ENCODE measurements around the gene ZBTB4. TPM values are rescaled to one million over a fixed set of nuclear protein-coding genes. Genes with fewer than 3 reads are reported as not detected.

The ZBTB4 gene, protein sequence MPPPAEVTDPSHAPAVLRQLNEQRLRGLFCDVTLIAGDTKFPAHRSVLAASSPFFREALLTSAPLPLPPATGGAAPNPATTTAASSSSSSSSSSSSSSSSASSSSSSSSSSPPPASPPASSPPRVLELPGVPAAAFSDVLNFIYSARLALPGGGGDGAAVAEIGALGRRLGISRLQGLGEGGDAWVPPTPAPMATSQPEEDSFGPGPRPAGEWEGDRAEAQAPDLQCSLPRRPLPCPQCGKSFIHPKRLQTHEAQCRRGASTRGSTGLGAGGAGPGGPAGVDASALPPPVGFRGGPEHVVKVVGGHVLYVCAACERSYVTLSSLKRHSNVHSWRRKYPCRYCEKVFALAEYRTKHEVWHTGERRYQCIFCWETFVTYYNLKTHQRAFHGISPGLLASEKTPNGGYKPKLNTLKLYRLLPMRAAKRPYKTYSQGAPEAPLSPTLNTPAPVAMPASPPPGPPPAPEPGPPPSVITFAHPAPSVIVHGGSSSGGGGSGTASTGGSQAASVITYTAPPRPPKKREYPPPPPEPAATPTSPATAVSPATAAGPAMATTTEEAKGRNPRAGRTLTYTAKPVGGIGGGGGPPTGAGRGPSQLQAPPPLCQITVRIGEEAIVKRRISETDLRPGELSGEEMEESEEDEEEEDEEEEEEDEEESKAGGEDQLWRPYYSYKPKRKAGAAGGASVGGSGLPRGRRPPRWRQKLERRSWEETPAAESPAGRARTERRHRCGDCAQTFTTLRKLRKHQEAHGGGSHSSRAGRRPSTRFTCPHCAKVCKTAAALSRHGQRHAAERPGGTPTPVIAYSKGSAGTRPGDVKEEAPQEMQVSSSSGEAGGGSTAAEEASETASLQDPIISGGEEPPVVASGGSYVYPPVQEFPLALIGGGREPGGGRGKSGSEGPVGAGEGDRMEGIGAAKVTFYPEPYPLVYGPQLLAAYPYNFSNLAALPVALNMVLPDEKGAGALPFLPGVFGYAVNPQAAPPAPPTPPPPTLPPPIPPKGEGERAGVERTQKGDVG
- 65.5 TPM for total RNA-seq

DNA sequence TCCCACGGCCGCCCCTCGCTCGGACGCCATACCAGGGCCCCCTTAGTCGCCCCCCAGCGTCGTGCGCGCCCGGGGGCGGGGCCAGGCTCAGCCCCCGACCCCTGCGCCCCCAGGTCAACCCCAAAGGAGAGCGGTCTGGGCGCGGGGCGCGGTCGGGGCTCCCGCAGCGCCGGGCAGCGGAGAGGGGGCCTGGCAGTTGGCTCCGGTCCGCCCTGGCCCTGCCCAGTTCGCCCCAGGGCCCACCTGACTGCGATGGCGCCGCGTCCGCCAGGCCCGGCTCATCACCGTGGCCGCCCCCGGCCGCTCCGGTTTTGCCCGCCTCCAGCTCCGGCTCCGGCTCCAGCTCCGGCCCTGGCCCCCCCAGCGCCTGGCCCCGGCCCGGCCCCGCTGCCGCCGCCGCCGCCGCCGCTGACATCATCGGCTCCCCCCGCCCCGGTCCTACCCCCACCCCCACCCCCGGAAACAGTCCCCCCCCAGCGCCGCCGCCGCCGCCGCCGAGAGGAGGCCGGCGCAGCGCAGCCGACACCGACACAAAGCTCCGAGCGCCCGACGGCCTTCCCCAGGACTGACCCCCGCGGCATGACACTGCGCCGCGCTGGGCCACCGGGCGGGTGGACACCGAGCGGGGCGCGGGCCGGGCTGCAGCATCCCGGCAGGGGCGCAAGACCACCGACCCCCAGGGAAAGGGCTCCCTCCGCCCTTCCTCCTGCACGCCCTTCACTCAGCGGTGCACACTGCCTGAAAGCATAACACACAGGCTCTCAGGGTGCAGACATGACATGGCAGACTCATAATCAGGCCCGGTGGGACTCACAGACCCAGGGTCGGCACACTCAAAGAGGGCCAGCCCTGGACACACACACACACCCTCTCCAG is at the start of gene ZBTB4:
TSS of gene ZBTB4 (minus strand) at position 419 of the 876 bp plus-strand sequence. CDS start 12,830 bp downstream, outside the sequence.
- DNase-seq (ENCODE audit: low spot score) = no peak

GRCh38 chr17:7528842-7529241 is 49.4 kb upstream of the ZBTB4 start:
- DNase-seq (ENCODE audit: low spot score) = no peak

DNA sequence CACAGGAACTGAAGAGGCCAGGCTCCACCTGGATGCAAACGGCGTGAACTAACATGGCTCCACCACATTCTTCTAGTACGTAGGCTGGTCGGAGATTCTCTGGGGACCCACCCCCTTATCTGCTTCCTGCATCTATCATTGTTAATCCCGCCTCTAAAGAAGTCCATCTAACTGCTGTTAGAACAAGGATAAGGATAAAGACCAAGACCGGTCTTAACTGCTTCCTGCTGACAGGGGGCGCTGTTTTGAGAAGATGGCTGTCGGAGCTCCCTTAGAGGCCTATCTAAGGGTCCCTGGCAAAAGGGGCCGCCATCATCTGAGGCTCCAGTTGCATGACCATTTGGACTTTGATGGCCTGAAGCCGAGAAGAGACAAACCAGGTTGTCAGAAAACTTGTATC is 43.6 kb upstream of the ZBTB4 start:
- no peak for DNase-seq (ENCODE audit: low spot score)

GRCh38 chr17:7515911-7516610 is 36.6 kb upstream of the ZBTB4 start:
- no peak for DNase-seq (ENCODE audit: low spot score)

GRCh38 chr17:7513850-7514419 is 34.5 kb upstream of the ZBTB4 start:
- DNase-seq (ENCODE audit: low spot score) = no peak

DNA sequence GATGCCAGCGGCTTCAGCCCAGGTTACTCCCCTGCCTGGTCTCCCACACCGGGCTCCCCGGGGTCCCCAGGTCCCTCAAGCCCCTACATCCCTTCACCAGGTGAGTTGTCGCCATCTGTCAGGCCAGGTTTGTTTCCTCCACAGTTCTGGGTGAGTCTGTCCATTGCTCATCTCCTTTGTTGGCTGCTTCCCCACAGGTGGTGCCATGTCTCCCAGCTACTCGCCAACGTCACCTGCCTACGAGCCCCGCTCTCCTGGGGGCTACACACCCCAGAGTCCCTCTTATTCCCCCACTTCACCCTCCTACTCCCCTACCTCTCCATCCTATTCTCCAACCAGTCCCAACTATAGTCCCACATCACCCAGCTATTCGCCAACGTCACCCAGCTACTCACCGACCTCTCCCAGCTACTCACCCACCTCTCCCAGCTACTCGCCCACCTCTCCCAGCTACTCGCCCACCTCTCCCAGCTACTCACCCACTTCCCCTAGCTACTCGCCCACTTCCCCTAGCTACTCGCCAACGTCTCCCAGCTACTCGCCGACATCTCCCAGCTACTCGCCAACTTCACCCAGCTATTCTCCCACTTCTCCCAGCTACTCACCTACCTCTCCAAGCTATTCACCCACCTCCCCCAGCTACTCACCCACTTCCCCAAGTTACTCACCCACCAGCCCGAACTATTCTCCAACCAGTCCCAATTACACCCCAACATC is 33.6 kb upstream of the ZBTB4 start:
- DNase-seq (ENCODE audit: low spot score) = no peak

- DNase-seq (ENCODE audit: low spot score) = no peak
Observed at GRCh38 chr17:7512105-7512504, 32.7 kb upstream of the ZBTB4 start.

DNA sequence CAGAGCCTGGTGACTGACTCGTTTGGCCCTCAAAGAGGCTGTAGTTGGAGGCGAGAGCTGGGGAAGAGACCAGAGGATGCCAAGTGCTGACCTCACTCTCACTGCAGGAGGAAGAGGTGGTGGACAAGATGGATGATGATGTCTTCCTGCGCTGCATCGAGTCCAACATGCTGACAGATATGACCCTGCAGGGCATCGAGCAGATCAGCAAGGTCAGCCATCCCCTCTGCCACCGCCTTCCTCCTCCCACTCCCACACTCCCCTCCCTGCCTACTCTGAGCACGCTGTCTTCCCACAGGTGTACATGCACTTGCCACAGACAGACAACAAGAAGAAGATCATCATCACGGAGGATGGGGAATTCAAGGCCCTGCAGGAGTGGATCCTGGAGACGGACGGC is 31.7 kb upstream of the ZBTB4 start:
- no peak for DNase-seq (ENCODE audit: low spot score)

- no peak for DNase-seq (ENCODE audit: low spot score)
Observed at GRCh38 chr17:7509937-7510336, 30.5 kb upstream of the ZBTB4 start.

- no peak for DNase-seq (ENCODE audit: low spot score)
Observed at GRCh38 chr17:7508846-7509245, 29.4 kb upstream of the ZBTB4 start.

- DNase-seq (ENCODE audit: low spot score) = no peak
Observed at GRCh38 chr17:7508145-7508544, 28.7 kb upstream of the ZBTB4 start.

GRCh38 chr17:7503521-7503920 is 24.1 kb upstream of the ZBTB4 start:
- no peak for DNase-seq (ENCODE audit: low spot score)

DNA sequence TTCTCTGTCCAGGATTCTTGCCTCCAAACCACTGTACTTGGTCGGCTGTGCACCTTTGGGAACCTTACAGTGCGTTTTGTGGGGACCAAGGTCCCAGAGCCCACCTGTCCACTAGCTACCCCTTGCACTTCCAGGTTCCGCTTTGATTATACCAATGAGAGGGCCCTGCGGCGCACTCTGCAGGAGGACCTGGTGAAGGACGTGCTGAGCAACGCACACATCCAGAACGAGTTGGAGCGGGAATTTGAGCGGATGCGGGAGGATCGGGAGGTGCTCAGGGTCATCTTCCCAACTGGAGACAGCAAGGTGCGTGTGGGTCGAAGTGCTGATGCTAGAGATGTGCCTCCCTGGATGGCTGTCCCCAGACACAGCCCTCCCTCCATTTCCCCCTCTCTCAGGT is 23.6 kb upstream of the ZBTB4 start:
- DNase-seq (ENCODE audit: low spot score) = no peak

GRCh38 chr17:7502171-7502847 is 22.9 kb upstream of the ZBTB4 start:
- DNase-seq (ENCODE audit: low spot score) = no peak

DNA sequence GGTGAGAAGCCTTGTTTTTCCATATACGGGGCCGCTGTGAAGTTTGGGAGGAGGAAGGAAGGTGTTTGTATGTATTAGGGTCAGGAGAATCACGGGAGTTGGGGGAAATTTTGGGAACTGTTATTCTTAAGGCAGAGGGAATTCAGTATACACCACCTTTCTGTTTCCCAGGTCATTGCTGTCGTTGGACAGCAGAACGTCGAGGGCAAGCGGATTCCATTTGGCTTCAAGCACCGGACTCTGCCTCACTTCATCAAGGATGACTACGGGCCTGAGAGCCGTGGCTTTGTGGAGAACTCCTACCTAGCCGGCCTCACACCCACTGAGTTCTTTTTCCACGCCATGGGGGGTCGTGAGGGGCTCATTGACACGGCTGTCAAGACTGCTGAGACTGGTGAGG is 22.3 kb upstream of the ZBTB4 start:
- no peak for DNase-seq (ENCODE audit: low spot score)

GRCh38 chr17:7499161-7499560 is 19.7 kb upstream of the ZBTB4 start:
- no peak for DNase-seq (ENCODE audit: low spot score)

- no peak for DNase-seq (ENCODE audit: low spot score)
Observed at GRCh38 chr17:7497636-7498035, 18.2 kb upstream of the ZBTB4 start.

- DNase-seq (ENCODE audit: low spot score) = no peak
Observed at GRCh38 chr17:7497228-7497627, 17.8 kb upstream of the ZBTB4 start.

GRCh38 chr17:7496470-7497183 is 17.2 kb upstream of the ZBTB4 start:
- no peak for DNase-seq (ENCODE audit: low spot score)
